ENCODE results near the gene GCC2. TPM values are rescaled to one million over a fixed set of nuclear protein-coding genes. Genes with fewer than 3 reads are reported as not detected.

Gene GCC2
- total RNA-seq, 1 donor from 2014 or later: 64.9 TPM

GRCh38 chr2:108404784-108405397 lies 44.1 kb upstream of the GCC2 start:
- peaks cover 61% of the 10 kb centered on the region for H3K36me3 Mint-ChIP-seq (ENCODE audit: low read depth, unreplicated experiment)

GRCh38 chr2:108407864-108408729 lies 40.9 kb upstream of the GCC2 start:
- no peak overlapping the region for H3K27ac Mint-ChIP-seq (ENCODE audit: unreplicated experiment)
- DNase-seq (ENCODE audit: low spot score): no peak
- peaks cover 9% of the 10 kb centered on the region for H3K9me3 Mint-ChIP-seq (ENCODE audit: unreplicated experiment)
- H3K27me3 Mint-ChIP-seq (ENCODE audit: unreplicated experiment): peaks cover 4% of the 10 kb centered on the region
- H3K36me3 Mint-ChIP-seq (ENCODE audit: low read depth, unreplicated experiment): peaks cover 33% of the 10 kb centered on the region
- TF ChIP-seq CTCF (IDR thresholded peaks at IDR 0.05; ENCODE audit: unreplicated experiment): no peak
- no peaks in the 10 kb centered on the region for H3K4me1 Mint-ChIP-seq (ENCODE audit: unreplicated experiment)
- no peak overlapping the region for H3K4me3 Mint-ChIP-seq (ENCODE audit: unreplicated experiment)

More at GRCh38 chr2:108404784-108405397, 44.1 kb upstream of the GCC2 start:
- H3K4me1 Mint-ChIP-seq (ENCODE audit: unreplicated experiment): no peaks in the 10 kb centered on the region
- peak overlapping the region; percentile 79 for H3K27ac Mint-ChIP-seq (ENCODE audit: unreplicated experiment)
- peak overlapping the region; percentile 59 for H3K4me3 Mint-ChIP-seq (ENCODE audit: unreplicated experiment)
- H3K9me3 Mint-ChIP-seq (ENCODE audit: unreplicated experiment): peaks cover 15% of the 10 kb centered on the region
- no peak for DNase-seq (ENCODE audit: low spot score)
- H3K27me3 Mint-ChIP-seq (ENCODE audit: unreplicated experiment): peaks cover 6% of the 10 kb centered on the region
- no peak for TF ChIP-seq CTCF (IDR thresholded peaks at IDR 0.05; ENCODE audit: unreplicated experiment)

GRCh38 chr2:108409768-108410167 lies 39.2 kb upstream of the GCC2 start:
- Mint-ChIP-seq H3K4me1 (ENCODE audit: unreplicated experiment) (no peaks in the 10 kb centered on the region), H3K4me3 (ENCODE audit: unreplicated experiment) (no peak overlapping the region), H3K36me3 (ENCODE audit: low read depth, unreplicated experiment) (peaks cover 18% of the 10 kb centered on the region), H3K27ac (ENCODE audit: unreplicated experiment) (no peak overlapping the region), H3K27me3 (ENCODE audit: unreplicated experiment) (peaks cover 3% of the 10 kb centered on the region), H3K9me3 (ENCODE audit: unreplicated experiment) (peaks cover 5% of the 10 kb centered on the region)
- TF ChIP-seq CTCF (IDR thresholded peaks at IDR 0.05; ENCODE audit: unreplicated experiment): no peak
- DNase-seq (ENCODE audit: low spot score): no peak

- no peak overlapping the region for H3K4me3 Mint-ChIP-seq (ENCODE audit: unreplicated experiment)
- H3K9me3 Mint-ChIP-seq (ENCODE audit: unreplicated experiment): no peaks in the 10 kb centered on the region
- no peak for DNase-seq (ENCODE audit: low spot score)
- no peak for TF ChIP-seq CTCF (IDR thresholded peaks at IDR 0.05; ENCODE audit: unreplicated experiment)
- H3K36me3 Mint-ChIP-seq (ENCODE audit: low read depth, unreplicated experiment): peaks cover 7% of the 10 kb centered on the region
- H3K27ac Mint-ChIP-seq (ENCODE audit: unreplicated experiment): no peak overlapping the region
- no peaks in the 10 kb centered on the region for H3K4me1 Mint-ChIP-seq (ENCODE audit: unreplicated experiment)
- H3K27me3 Mint-ChIP-seq (ENCODE audit: unreplicated experiment): no peaks in the 10 kb centered on the region
These were observed 35.9 kb upstream of the GCC2 start for GRCh38 chr2:108412995-108413710.
